ENCODE results near the gene TRIM51.

GRCh38 chr11:55854704-55855103 lies 28.4 kb upstream of the TRIM51 start:
- TF ChIP-seq CTCF (IDR thresholded peaks at IDR 0.05; ENCODE audit: insufficient read depth, low read depth, low read length) (no peak), EZH2 (IDR thresholded peaks at IDR 0.05; ENCODE audit: insufficient read depth, low read length) (no peak)
